Stimulated activated CD4-positive, alpha-beta T cell treated with anti-CD3 and anti-CD28 coated beads, Interleukin-1b, Interleukin-23, amount 100 ng/mL, for 24 hours (primary cell): ENCODE data around the gene CIPC.

ENCODE experiments used
- DNase-seq, 4 experiments: peaks; one replicate each; pipeline ENCODE4 v3.0.0-alpha.2; 2020; ENCODE audit warnings: low read depth in 4 of 4, low spot score in 1 of 4

Gene CIPC

DNA sequence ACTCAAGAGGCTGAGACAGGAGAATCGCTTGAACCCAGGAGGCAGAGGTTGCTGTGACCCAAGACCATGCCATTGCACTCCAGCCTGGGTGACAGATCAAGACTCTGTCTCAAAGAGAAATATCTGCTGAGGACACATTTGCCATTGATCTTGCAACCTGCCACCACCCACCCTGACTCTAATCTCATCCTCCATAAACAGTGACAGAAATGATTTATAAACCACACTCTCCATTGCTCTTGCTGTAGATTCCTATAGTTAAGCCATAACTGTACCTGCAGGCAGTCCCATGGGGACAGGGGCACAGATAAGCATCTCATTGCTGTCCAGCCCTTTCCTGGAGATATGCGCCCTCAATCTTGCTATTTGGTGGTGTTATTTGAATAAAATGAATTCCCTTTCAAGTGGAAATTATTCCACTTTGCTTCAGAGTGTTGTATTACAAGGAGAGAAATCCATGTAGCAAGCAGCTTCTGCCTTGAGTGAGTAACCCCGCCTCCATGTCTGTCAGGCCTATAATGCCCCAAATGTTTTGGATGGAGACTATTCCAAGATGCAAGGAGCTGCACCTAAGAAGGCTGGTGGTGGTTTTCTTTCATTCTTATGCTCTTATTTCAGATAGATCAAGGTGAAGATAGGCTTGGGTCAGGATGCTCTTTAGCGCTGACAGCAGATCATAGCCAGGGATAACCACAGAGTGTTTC lies 46.5 kb downstream of the CIPC start:
- DNase-seq = no peak

DNA sequence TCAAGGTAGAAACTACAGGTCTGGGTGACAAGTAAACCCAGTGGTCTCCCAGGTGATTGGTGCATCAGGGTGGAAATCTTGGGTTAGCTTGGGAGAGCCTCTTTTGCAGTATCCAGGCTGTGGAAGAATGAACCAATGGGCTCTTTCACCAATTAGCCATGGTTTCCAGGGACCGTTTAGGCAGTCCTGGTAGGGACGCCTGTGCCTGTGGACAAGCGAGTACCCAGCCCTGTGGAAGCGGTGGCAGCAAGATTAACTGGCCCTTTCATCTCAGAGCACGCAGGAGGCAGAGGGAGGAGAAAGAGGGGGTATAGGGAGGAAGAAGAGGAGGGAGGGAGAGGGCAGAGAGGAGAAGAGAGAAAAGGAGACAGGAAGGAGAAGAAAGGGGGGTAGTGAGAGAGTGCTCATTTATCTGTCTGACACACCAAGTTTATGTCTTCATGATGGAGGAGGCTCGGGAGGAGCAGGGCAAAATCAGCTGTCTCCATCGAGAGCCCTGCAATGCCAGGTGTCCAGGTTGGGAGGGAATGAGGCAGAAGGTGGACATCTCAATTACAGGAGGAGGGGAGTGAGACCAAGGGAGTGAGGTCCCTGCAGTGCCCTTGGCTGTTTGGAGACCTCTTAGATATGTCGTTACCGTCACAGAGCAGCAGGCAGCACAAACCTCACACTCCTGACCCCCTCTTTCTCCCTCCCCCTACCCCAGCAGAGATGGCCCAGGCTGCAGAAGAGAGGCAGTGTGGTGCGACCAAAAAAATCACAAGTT lies 48.1 kb downstream of the CIPC start:
- DNase-seq = no peak

DNA sequence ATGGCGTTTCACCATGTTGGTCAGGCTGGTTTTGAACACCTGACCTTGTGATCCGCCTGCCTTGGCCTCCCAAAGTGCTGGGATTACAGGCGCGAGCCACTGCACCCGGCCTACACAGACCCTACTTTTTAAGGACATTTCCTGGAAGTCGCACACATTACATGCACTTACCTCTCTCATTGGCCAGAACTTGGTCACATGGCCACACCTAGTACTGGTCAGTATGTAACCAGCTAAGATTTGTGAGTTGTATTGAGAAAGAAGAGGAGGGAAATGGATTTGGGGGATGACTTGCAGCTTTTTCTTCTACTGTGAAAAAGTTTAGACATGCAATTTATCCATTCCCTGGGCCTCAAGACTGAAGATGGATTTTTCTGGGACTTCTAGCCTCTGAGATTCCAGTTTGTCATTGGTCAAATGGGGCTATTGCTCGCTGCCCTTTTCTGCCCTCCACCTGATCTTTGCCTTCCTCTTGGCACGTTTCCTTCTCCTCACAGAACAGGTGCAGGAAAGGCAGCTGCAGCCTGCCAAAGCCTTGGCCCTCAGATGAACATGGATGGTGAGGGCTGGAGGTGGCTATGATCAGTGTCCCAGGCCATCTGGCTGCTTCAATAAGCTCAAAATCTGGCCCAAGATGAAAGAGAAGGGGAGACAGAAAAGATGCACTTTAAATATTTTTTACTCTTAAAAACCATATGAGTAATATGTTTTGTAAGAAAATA lies 50.6 kb downstream of the CIPC start:
- no peak for DNase-seq

DNA sequence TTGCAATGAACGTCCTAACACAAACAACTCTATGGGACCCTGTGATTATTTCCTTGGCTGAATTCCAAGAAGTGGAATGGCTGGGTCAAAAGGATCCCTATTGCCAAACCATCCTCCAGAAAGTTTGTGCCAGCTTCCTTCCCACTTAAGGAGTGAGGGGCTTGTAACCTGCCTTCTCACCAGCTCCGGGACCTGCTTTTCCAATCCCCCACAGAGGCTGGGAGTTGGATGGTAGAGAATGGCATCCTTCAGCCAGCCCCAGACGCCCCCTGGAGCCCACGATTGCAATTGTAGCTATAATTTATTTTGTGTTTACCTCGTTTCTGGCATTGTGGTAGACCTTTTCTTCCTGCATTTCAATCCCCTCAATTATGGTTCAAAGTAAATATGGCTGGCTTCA lies 53.2 kb downstream of the CIPC start:
- no peak for DNase-seq

DNA sequence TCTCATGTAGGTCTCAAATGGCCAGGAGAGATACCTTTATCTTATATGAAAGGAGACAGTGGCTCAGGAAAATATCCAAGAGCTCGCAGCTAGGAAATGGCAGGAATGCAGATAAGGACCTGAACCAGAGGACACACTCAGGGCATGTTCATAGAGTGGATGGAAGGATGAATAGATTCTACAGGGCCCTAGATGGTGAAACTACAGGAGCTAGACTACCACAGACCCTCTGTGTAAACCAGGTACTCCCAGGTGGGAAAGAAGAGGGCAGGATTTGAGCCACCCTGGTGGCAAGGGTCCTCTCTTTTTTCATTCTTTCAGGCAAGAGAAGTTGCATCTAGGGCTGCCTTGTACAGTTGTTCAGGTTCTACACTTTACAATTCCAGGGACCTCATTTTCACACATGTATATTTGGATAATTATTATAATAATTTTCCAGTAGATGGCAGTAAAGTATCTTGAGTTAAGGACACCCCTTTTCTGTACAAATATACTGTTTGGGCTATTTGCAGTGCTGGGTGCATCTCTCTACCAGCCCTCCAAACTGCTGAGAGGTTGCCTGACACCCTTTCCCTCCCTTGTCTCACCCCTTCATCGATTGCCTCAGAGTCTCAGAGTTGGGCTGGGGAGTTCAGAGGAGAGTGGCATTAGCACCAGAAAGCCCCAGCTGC lies 54.0 kb downstream of the CIPC start:
- no peak for DNase-seq

DNA sequence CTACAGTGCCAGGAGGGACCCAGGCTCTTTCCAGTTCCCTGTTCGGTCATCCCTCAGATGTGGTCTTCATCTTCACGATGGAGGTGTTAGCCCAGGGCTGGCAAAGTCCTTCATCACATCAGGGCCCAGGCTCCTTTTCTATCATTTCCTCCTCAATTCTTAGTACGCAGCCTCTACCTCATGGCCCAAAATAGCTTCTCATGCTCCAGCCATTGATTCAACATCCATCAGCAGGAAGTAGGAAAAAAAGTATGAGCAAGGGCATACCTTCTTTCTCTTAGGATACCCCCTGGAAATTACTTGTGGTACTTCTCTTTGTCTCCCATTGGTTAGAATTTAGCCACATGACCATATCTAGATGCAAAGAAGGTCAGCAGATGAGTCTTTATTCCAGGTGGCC lies 55.7 kb downstream of the CIPC start:
- DNase-seq = no peak

DNA sequence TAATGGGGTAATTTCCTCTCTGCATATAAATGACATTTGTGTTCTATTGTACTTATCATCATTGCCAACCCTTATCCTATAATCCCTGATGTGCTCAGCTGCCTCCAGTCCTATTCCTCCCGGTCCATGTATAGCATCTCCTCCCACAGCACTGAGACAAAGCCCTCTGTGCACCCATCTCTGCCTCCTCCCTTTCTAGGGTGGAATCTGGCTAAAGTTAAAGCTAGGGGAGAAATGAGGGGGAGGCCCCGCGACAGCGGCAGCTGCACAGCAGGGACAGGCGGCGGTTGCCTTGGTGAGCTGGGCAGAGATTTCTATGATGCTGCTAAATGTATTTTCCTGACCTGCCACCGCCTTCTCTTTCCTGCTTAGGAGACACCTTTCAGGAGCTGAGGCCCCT lies 56.4 kb downstream of the CIPC start:
- DNase-seq = no peak

DNA sequence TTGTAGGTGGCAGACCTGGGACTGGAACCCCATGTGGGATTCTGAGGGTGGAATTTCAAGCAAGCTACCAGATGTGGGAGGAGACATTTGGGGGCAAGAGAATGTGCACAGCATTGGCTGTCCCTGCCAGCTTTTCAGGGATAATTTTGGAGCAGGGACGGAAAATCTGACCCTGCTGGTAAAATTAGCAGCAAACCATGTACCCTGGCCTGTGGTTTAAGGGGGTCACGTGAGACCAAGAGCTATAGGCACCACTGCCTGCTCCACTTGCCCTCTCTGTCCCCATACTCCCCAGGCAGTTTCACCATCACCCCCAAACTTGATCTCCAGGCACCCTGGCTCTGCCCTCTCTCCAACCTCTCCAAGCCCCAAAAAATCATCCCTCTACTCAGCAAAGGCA lies 57.0 kb downstream of the CIPC start:
- DNase-seq = no peak

DNA sequence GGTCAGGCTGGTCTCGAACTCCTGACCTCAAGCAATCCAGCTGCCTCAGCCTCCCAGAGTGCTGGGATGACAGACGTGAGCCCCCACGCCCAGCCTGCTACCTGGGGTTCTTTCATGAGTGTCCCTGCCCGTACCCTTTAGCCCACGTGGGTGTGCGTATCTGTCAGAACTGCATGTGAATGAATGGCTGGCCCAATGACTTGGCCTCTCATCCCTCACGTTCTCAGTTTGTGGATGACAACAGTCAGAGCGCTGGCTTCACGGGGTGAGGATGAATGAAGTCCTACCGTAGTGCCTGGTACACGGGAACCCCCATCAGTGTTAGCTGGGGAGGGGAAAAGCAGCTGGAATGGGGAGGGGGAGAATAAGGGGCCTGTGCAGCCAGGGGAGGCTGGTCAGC lies 59.7 kb downstream of the CIPC start:
- no peak for DNase-seq

DNA sequence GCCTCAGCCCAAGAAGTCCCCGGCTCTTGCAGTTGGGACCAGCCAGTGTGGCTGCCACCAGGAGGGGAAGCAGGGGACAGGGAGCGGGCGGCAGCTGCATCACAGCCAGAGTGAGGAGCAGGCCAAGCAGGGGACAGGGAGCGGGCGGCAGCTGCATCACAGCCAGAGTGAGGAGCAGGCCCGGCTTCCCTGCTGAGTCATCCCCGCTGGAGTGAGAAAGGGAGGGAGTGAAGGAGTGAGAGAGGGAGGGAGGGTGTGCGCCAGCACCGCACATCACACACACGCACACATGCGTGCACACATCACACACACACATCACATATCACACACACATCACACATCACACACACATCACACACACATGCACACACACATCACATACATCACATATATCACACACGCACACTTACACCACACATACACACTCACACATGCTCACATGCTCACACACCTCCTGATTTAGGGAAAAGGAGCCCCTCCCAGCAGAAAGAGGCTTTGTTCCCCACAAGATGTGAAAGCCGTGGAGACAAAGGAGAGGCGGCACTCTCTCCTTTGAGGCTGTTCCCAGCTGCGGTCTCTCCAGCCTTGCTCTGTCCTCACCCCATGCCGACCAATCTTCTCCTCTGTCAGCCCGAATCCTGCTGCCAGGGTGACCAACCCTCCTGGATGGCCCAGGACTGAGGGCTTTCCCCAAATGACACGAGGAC lies 60.3 kb downstream of the CIPC start:
- DNase-seq = no peak

DNA sequence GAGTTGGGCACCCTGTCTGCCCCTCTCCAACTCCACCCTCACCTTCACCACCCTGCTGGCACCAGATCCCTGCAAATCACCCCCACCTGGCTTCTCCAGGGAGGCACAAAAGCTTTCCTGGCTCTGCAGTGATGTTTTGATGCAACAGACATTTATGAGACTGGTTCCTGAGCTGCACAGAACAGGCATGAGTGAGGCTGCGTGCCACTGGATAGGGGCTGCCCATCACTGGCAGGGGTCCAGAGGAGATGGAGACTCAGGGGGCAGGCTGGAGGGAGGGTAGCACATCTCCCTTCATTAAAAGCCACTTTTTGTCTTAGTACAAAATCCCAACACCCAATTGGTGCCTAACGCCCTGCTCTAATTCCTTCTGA lies 60.8 kb downstream of the CIPC start:
- DNase-seq = no peak

DNA sequence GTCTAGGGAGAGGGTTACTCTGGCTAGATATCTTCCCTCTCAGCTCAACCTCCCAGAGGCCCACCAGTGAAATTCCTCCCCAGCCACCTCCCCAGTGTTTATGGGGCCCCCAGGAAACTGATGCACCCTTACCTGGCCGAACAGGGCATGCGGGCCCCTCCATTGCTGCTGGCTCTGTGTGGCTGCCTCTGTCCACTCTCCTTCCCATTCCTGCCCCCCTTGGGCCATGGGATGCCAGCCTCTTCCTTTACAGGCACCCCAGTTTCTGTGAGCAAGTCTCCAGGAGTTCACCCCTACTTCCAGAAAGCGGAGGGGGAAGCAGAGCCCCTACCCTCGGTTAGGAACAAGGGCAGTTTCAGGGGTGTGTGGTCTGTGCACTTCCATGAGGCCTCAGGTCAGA lies 63.0 kb downstream of the CIPC start:
- DNase-seq = no peak
